Measurements from ENCODE around the gene TUT4.

The TUT4 gene

DNA sequence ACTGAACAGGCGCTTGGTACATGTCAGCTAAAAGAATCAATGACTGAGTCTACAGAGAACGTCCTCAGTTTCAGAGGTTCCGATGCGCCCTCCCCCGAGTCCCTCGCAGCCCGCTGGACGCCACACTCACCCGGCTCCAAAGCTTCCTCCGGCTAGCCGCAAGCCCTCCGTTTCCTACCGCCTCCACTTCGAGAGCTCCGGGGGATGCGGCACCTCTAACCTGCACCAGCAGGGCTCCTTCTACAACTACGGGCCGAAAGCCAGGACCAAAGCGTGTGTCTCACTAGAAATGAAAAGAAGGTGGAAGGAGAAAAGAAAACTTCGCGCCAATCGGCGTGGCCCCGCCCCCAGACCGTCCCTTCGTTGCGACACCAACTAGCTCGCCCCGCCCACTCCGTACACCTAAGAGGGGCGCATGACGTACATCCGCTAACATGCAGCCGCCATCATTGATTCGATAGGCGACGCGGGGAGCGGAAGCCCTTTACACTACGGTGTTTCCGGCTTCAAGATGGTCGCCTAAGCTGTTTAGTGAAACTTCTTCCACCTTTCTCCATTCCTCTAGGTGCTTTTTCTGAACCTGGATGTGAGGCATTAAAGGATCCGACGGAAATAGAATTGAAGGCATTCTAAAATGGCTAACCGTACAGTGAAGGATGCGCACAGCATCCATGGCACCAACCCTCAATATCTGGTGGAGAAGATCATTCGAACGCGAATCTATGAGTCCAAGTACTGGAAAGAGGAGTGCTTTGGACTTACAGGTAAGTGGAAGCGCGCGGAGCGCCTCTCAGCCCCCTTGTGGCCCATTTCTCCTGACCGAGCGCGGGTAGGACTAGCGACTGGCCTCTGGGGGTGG, 148.5 kb downstream of the TUT4 start, which contains the start of the genes ORC1 and PRPF38A:
ORC1 (minus strand) TSS at position 308 of the 859 bp plus-strand sequence. CDS start 2,200 bp downstream, outside the sequence.
PRPF38A (plus strand) TSS at position 487 of the 859 bp plus-strand sequence; CDS start at position 635, 148 bp downstream.
- peak; percentile 97 for DNase-seq (ENCODE audit: low spot score)

DNA sequence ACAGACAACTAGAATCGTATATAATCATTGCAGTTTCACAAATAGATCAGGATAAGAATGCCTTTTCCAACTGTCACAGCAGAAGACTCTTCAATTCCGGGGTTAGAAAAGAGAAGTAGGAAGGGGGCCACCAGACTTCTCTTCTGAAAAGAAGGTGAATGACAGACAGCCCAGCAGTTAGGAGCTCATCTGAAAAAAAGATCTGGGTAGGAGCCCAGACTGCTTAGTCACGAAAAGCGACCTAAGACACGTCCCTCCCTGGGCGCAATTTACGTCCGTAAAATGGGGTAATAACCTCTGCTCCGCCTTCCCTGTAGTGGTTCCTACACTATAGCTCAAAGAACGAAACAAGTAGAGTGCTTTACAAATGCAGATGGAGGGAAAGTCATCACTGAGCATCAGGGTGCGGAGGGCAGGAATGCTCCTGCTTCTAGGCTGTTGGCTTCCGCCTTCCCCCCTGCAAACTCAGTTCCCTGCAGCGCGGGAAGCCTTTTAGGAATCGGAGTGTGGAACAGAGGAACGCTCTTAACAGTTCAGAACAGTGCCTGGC, 149.3 kb downstream of the TUT4 start:
- peak; percentile 65 for DNase-seq (ENCODE audit: low spot score)

DNA sequence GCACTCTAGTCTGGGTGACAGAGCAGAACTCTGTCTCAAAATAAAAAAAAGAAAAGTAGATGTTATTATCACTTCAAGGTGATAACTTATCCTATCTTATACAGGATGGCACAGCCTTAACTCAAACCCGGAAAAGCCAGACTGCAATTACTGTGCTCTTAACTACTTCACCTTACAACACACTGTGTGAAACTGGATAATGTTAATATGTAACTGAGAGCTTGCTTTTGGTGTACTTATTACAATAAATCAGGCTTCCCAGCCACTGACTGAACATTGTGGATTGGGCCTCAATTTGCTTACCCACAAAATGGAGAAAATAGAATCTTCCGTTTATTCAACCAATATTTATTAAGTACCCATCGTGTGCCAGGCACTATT, 150.0 kb downstream of the TUT4 start:
- no peak for DNase-seq (ENCODE audit: low spot score)

DNA sequence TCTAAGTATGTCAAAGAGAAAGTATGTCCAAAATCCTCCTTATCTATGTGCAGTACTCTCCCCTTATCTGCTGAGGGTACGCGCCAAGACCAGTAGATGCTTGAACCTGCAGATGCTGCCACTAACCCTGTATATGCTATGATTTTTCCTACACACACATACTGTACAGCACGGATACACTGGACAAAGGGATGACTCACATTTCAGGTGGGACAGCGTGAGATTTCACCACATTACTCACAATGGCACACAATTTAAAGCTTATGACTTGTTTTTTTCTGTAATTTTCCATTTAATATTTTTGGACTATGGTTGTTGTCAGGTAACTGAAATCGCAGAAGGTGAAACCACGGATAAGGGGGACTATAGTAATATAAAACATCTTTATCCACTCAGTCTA, 152.8 kb downstream of the TUT4 start:
- DNase-seq (ENCODE audit: low spot score) = no peak

DNA sequence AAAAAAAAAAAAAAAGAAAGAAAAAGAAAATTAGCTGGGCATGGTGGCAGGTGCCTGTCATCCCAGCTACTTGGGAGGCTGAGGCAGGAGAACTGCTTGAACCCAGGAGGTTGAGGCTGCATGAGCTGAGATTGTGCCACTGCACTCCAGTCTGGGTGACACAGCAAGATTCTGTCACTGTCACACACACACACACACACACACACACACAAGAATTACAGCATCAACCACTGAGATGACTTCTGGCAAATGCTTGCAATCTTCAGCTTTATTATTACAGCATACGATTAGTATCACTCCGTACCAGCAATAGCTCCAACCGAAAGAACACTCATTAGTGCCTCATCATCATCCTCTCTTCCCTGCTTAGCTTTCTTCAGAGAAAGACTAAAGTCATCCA, 153.3 kb downstream of the TUT4 start:
- DNase-seq (ENCODE audit: low spot score) = no peak

GRCh38 chr1:52393174-52393573, 159.7 kb downstream of the TUT4 start:
- no peak for DNase-seq (ENCODE audit: low spot score)

DNA sequence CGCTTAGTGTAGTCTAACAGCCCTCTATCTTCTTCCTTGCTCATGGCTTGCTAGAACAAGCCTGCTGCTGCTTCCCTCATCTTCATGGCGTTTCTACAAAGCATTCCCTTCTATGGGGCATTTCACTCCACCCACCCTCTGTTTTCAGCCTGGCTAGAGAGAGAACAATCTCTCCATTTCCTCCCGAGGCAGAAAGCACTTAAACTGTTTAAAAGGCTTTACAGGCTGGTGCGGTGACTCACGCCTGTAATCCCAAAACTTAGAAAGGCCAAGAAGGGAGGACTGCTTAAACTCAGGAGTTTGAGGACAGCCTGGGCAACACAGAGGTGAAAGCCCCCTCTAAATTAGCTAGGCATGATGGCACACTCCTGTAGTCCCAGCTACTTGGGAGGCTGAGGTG, 166.4 kb downstream of the TUT4 start:
- no peak for DNase-seq (ENCODE audit: low spot score)

DNA sequence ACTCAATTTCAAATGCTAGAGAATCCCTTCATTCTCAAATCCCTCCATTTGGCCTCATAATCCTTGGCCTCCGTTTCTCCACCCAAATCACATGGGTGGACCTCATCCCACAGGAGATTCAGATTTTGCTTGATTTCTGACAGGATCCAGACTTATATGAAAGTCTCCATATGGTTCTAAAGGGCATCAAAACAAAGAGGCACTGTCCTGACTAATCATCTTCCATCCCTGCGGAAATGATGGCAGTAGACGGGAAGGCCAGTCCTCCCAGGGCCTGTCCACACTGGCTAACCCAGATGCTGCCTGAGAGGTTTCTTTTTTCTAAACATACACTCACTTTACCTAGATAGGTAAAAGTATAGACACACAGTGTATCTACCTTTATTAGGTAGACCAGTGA, 167.5 kb downstream of the TUT4 start:
- no peak for DNase-seq (ENCODE audit: low spot score)
